Bronchial epithelial cell (primary cell): ENCODE data around the gene IFNW1. TPM values are rescaled to one million over a fixed set of nuclear protein-coding genes. Genes with fewer than 3 reads are reported as not detected.

Source experiments
- DNase-seq: peaks from one replicate; pipeline ENCODE4 v3.0.0-alpha.2; 2010; ENCODE audit warnings: low read depth
- FAIRE-seq: peaks from 2 replicates; lab custom pipeline; 2011; peaks lifted over from hg19 to GRCh38; lab: Jason Lieb, UNC
- H3K27me3 ChIP-seq: 2 replicates; pipeline ENCODE4 v1.5.1; 2011; ENCODE audit warnings: low read length; ENCODE audit not compliant: control insufficient read depth, insufficient read depth
- H3K36me3 ChIP-seq: 2 replicates; pipeline ENCODE4 v1.5.1; 2011; ENCODE audit warnings: low read length; ENCODE audit not compliant: control insufficient read depth, insufficient read depth
- H3K4me3 ChIP-seq: 2 replicates; pipeline ENCODE4 v1.5.1; 2011; ENCODE audit warnings: mild to moderate bottlenecking, low read depth, low read length, control low read depth
- CTCF ChIP-seq: IDR thresholded peaks from 2 replicates; pipeline ENCODE4 v1.5.1; 2011; ENCODE audit warnings: mild to moderate bottlenecking, moderate library complexity, low read length, control low read depth, inconsistent platforms; ENCODE audit not compliant: insufficient read depth, severe bottlenecking
- total RNA-seq: library from RNA; depleted of rRNA; stranded (reverse); fragments of >200 nt; gene quantifications from 2 replicates; pipeline ENCODE4 v1.2.1, GENCODE V29; 2014

IFNW1 gene
- total RNA-seq, 1 donor from 2014 or later: not detected

- H3K4me3 ChIP-seq: no peak overlapping the region
- TF ChIP-seq CTCF: no peak
These were observed 43.8 kb downstream of the IFNW1 start for GRCh38 chr9:21097817-21098216.

GRCh38 chr9:21096901-21097255, 44.8 kb downstream of the IFNW1 start:
- H3K27me3 ChIP-seq: no peaks in the 10 kb centered on the region
- DNase-seq (no peak), FAIRE-seq (no peak)
- H3K36me3 ChIP-seq: no peaks in the 10 kb centered on the region
- no peak overlapping the region for H3K4me3 ChIP-seq
- no peak for TF ChIP-seq CTCF

More at GRCh38 chr9:21097817-21098216, 43.8 kb downstream of the IFNW1 start:
- DNase-seq (no peak), FAIRE-seq (no peak)
- Histone ChIP-seq H3K27me3 (no peaks in the 10 kb centered on the region), H3K36me3 (no peaks in the 10 kb centered on the region)

GRCh38 chr9:21096172-21096900, 45.3 kb downstream of the IFNW1 start:
- no peaks in the 10 kb centered on the region for H3K36me3 ChIP-seq
- FAIRE-seq (no peak), DNase-seq (peak; percentile 78)
- TF ChIP-seq CTCF: no peak
- H3K27me3 ChIP-seq: no peaks in the 10 kb centered on the region
- H3K4me3 ChIP-seq: peak overlapping the region; percentile 5

- FAIRE-seq (no peak), DNase-seq (peak; percentile 39)
- no peak for TF ChIP-seq CTCF
- no peaks in the 10 kb centered on the region for H3K36me3 ChIP-seq
- H3K4me3 ChIP-seq: no peak overlapping the region
- no peaks in the 10 kb centered on the region for H3K27me3 ChIP-seq
These were observed 46.1 kb downstream of the IFNW1 start for GRCh38 chr9:21095561-21095960.

Other genes starting within 250 kb of the IFNW1 start
- 0.79 and 2.4 TPM in 2 replicates for gene HACD4, start 110.2 kb downstream of the IFNW1 start, total RNA-seq
- 0.26 TPM in 2 replicates for gene IFNB1, start 63.9 kb downstream of the IFNW1 start, total RNA-seq
- not detected in 2 replicates for gene IFNA21, start 24.8 kb upstream of the IFNW1 start, total RNA-seq
- not detected in 2 replicates for gene IFNA4, start 45.8 kb upstream of the IFNW1 start, total RNA-seq
- gene IFNA7, start 60.4 kb upstream of the IFNW1 start, total RNA-seq: not detected in 2 replicates
- not detected in 2 replicates for gene IFNA10, start 65.3 kb upstream of the IFNW1 start, total RNA-seq
- gene IFNA16, start 75.5 kb upstream of the IFNW1 start, total RNA-seq: not detected in 2 replicates
- not detected in 2 replicates for gene IFNA17, start 86.4 kb upstream of the IFNW1 start, total RNA-seq
- gene IFNA14, start 98.2 kb upstream of the IFNW1 start, total RNA-seq: not detected in 2 replicates
- not detected in 2 replicates for gene IFNA5, start 163.5 kb upstream of the IFNW1 start, total RNA-seq
- gene KLHL9, start 193.6 kb upstream of the IFNW1 start, total RNA-seq: 22.9 and 25.6 TPM in 2 replicates
- not detected in 2 replicates for gene IFNA6, start 209.1 kb upstream of the IFNW1 start, total RNA-seq
- gene IFNA13, start 226.2 kb upstream of the IFNW1 start, total RNA-seq: not detected in 2 replicates
- not detected in 2 replicates for gene IFNA2, start 243.6 kb upstream of the IFNW1 start, total RNA-seq